CD14-positive monocyte (primary cell): ENCODE results near the gene C6orf47. TPM values are rescaled to one million over a fixed set of nuclear protein-coding genes. Genes with fewer than 3 reads are reported as not detected.

Source experiments
- DNase-seq, 3 donors: peaks; one replicate each; pipeline ENCODE4 v3.0.0-alpha.2; 2011 to 2022
- H2AFZ ChIP-seq: 2 replicates; pipeline ENCODE4 v1.6.0; 2012; ENCODE audit warnings: mild to moderate bottlenecking, low read depth, low read length, inconsistent platforms; ENCODE audit not compliant: insufficient read depth, poor library complexity, severe bottlenecking
- H3K27ac ChIP-seq, 2 donors: 1 replicate in 1 of 2; 2 replicates in 1 of 2; pipeline ENCODE4 v1.5.1; 2012 to 2013; ENCODE audit warnings: low read length in 2 of 2, control low read depth in 1 of 2, inconsistent platforms in 1 of 2, low read depth in 1 of 2, mild to moderate bottlenecking in 1 of 2
- H3K27me3 ChIP-seq, 2 donors: one replicate each; pipeline versions ENCODE4 v1.6.0 to v1.6.1; 2011 to 2013; ENCODE audit warnings: low read length in 2 of 2; ENCODE audit not compliant: control insufficient read depth in 2 of 2, insufficient read depth in 2 of 2
- H3K36me3 ChIP-seq, 2 donors: replicated peaks in 1 of 2; 1 replicate in 1 of 2; 2 replicates in 1 of 2; pipeline versions ENCODE4 v1.5.1 to v1.6.1; 2012 to 2013; ENCODE audit warnings: low read length in 2 of 2, control low read depth in 1 of 2, inconsistent platforms in 1 of 2, mild to moderate bottlenecking in 1 of 2; ENCODE audit not compliant: insufficient read depth in 2 of 2, control insufficient read depth in 1 of 2
- H3K4me1 ChIP-seq, 2 donors: 1 replicate in 1 of 2; 2 replicates in 1 of 2; pipeline versions ENCODE4 v1.5.1 to v1.6.1; 2012 to 2013; ENCODE audit warnings: low read length in 2 of 2, control low read depth in 1 of 2, inconsistent platforms in 1 of 2, mild to moderate bottlenecking in 1 of 2, moderate library complexity in 1 of 2; ENCODE audit not compliant: insufficient read depth in 2 of 2, control insufficient read depth in 1 of 2
- H3K4me2 ChIP-seq: replicated peaks from 2 replicates; pipeline ENCODE3; 2012; ENCODE audit warnings: low read length, moderate library complexity, mild to moderate bottlenecking; ENCODE audit not compliant: poor library complexity, severe bottlenecking; ENCODE audit errors: extremely low read depth
- H3K4me3 ChIP-seq, 3 experiments: fragments of 200-600 bp in 1 of 3; sonication (generic) in 1 of 3; replicated peaks in 1 of 3; 1 replicate in 2 of 3; 2 replicates in 1 of 3; pipeline ENCODE4 v1.5.1; 2011 to 2013; ENCODE audit warnings: low read length in 3 of 3, mild to moderate bottlenecking in 3 of 3, control low read depth in 2 of 3, low read depth in 2 of 3, inconsistent platforms in 1 of 3, moderate library complexity in 1 of 3
- H3K79me2 ChIP-seq: 2 replicates; pipeline ENCODE4 v1.6.0; 2012; ENCODE audit warnings: mild to moderate bottlenecking, control low read depth, inconsistent platforms, low read length, moderate library complexity; ENCODE audit not compliant: insufficient read depth
- H3K9ac ChIP-seq: 2 replicates; pipeline ENCODE4 v1.6.0; 2017; ENCODE audit warnings: low read length, mild to moderate bottlenecking; ENCODE audit not compliant: insufficient read depth, poor library complexity, severe bottlenecking
- H3K9me3 ChIP-seq, 2 donors: replicated peaks in 1 of 2; 1 replicate in 1 of 2; 2 replicates in 1 of 2; pipeline versions ENCODE4 v1.5.1 to v1.6.1; 2012 to 2013; ENCODE audit warnings: low read length in 2 of 2, control low read depth in 1 of 2; ENCODE audit not compliant: control insufficient read depth in 1 of 2, insufficient read depth in 1 of 2
- H4K20me1 ChIP-seq: 2 replicates; pipeline ENCODE4 v1.6.0; 2012; ENCODE audit warnings: mild to moderate bottlenecking, low read length, control low read depth, moderate library complexity; ENCODE audit not compliant: insufficient read depth
- H3K27ac Mint-ChIP-seq, 7 donors: one replicate each; pipeline ENCODE4 v1.8.0; 2020; ENCODE audit warnings: mild to moderate bottlenecking in 7 of 7, mixed read lengths in 7 of 7, moderate library complexity in 6 of 7, inconsistent platforms in 2 of 7
- H3K27me3 Mint-ChIP-seq, 3 donors: one replicate each; pipeline ENCODE4 v1.8.0; 2021 to 2022; ENCODE audit warnings: low read depth in 3 of 3, mild to moderate bottlenecking in 3 of 3, mixed read lengths in 3 of 3, moderate library complexity in 3 of 3, inconsistent platforms in 1 of 3
- H3K36me3 Mint-ChIP-seq, 2 donors: one replicate each; pipeline ENCODE4 v1.8.0; 2020; ENCODE audit warnings: mixed read lengths in 2 of 2, inconsistent platforms in 1 of 2, mild to moderate bottlenecking in 1 of 2
- H3K4me1 Mint-ChIP-seq: one replicate; pipeline ENCODE4 v1.8.0; 2020; ENCODE audit warnings: mild to moderate bottlenecking, mixed read lengths
- H3K4me3 Mint-ChIP-seq, 2 donors: one replicate each; pipeline ENCODE4 v1.8.0; 2020; ENCODE audit warnings: mild to moderate bottlenecking in 2 of 2, mixed read lengths in 2 of 2, moderate library complexity in 1 of 2
- H3K9me3 Mint-ChIP-seq, 7 donors: one replicate each; pipeline ENCODE4 v1.8.0; 2020 to 2022; ENCODE audit warnings: mixed read lengths in 7 of 7, mild to moderate bottlenecking in 6 of 7, moderate library complexity in 6 of 7, inconsistent platforms in 2 of 7
- WGBS: methylation state at CpG from one replicate; pipeline ENCODE4 v1.1.5; 2013; ENCODE audit warnings: missing lambda C conversion rate; ENCODE audit not compliant: insufficient coverage; 5-methylcytosine and 5-hydroxymethylcytosine counted together
- intact Hi-C, 2 donors: fragments of 100-400 bp; cut with micrococcal nuclease; formaldehyde crosslinking; loops; one replicate each; pipeline versions ENCODE4 v1.15.0 to v1.15.1; 2023
- polyA plus RNA-seq, 3 donors: library from polyadenylated mRNA; depleted of rRNA in 1 of 3; unstranded in 2 of 3; stranded (reverse) in 1 of 3; fragments of 300-500 nt in 2 of 3; fragments of >200 nt in 1 of 3; fragmentation: Illumina TruSeq in 2 of 3; gene quantifications; 1 replicate in 2 of 3; 2 replicates in 1 of 3; pipeline ENCODE4 v1.2.3, GENCODE V29; 2012 to 2021
- TF ChIP-seq, protein P1 (sequence below): fragments of 200-600 bp; IDR thresholded peaks from one replicate; pipeline ENCODE4 v1.8.0; 2022; ENCODE audit warnings: antibody characterized with exemption, mild to moderate bottlenecking

The C6orf47 gene
- polyA plus RNA-seq, 3 donors = 8.0 to 23.4 (median 18.1) TPM

DNA sequence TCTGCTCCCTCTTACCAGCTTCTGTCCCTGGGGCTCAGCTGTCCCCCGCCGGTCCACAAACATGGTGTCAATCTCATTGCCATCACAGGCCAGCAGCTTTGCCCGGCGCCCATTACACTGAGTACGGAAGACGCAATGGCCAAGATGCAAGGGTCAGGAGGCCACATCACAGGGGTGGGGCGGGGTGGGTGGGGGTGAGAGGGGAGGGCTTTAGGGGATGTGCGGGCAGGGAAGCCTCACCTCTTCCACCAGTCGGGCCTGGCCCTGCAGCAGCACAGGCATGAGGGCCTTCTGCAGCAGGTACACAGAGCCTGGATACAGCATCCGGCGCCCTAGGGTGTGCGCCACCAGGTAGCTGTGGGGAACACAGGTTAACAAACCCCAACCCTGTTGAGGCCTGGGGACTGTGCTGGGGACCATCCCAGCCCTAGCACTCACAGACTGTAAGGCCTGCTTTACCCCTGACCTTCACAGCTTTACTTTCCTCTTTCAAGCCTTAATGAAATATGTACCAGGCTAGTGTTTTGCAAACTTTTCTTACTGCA, 31.1 kb upstream of the C6orf47 start:
- intact Hi-C loops = no loop called here
- no peak overlapping the region for H3K4me3 Mint-ChIP-seq
- H3K27ac Mint-ChIP-seq = peak overlapping the region in 2 of 7 donors; percentile 46 to 63
- no peak for DNase-seq
- peaks cover 0 to 5% (median 1%) of the 10 kb centered on the region in 3 donors for H3K27me3 Mint-ChIP-seq
- WGBS = 97% methylated on average over 5 of the region's 12 CpGs
- peaks cover 14% of the 10 kb centered on the region for H3K4me1 Mint-ChIP-seq
- Histone ChIP-seq H3K27me3 (no peaks in the 10 kb centered on the region), H3K4me3 (no peak overlapping the region), H3K4me1 (peaks cover 9 to 10% of the 10 kb centered on the region in 2 donors), H3K27ac (no peak overlapping the region), H2AFZ (no peak overlapping the region), H3K9me3 (no peaks in the 10 kb centered on the region), H3K9ac (no peak overlapping the region), H3K79me2 (peaks cover 7% of the 10 kb centered on the region), H3K36me3 (peaks cover 89 to 98% of the 10 kb centered on the region in 2 donors), H3K4me2 (no peak overlapping the region), H4K20me1 (peaks cover 26% of the 10 kb centered on the region)
- TF ChIP-seq, protein P1, sequence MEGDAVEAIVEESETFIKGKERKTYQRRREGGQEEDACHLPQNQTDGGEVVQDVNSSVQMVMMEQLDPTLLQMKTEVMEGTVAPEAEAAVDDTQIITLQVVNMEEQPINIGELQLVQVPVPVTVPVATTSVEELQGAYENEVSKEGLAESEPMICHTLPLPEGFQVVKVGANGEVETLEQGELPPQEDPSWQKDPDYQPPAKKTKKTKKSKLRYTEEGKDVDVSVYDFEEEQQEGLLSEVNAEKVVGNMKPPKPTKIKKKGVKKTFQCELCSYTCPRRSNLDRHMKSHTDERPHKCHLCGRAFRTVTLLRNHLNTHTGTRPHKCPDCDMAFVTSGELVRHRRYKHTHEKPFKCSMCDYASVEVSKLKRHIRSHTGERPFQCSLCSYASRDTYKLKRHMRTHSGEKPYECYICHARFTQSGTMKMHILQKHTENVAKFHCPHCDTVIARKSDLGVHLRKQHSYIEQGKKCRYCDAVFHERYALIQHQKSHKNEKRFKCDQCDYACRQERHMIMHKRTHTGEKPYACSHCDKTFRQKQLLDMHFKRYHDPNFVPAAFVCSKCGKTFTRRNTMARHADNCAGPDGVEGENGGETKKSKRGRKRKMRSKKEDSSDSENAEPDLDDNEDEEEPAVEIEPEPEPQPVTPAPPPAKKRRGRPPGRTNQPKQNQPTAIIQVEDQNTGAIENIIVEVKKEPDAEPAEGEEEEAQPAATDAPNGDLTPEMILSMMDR = no peak
- H3K36me3 Mint-ChIP-seq = peaks cover 82 to 94% of the 10 kb centered on the region in 2 donors
- H3K9me3 Mint-ChIP-seq = no peaks in the 10 kb centered on the region

DNA sequence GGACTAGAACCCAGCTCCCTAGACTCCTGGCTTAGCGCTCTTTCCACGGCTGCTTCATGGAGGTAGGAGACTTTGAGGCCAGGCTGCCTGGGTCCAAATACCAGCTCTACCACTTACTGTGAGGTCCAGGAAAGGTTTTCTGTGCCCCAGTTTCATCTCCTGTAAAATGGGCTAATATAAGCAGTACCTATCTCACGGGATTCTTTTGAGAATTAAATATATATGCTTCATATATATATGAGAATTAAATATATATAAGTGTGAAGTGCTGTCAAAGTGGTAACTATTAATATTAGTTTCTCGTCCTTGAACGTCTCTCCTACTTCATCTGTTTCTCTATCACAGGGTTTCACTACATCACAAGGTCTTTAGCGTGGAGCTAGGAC, 30.5 kb upstream of the C6orf47 start:
- Histone ChIP-seq H3K9ac (no peak overlapping the region), H3K36me3 (peaks cover 89 to 98% of the 10 kb centered on the region in 2 donors), H3K4me2 (no peak overlapping the region), H3K27ac (no peak overlapping the region), H3K4me3 (no peak overlapping the region), H2AFZ (no peak overlapping the region), H3K9me3 (no peaks in the 10 kb centered on the region), H3K4me1 (peaks cover 9 to 10% of the 10 kb centered on the region in 2 donors), H3K79me2 (peaks cover 7% of the 10 kb centered on the region), H3K27me3 (no peaks in the 10 kb centered on the region), H4K20me1 (peaks cover 26% of the 10 kb centered on the region)
- 100% methylated on average over 1 of the region's 6 CpGs for WGBS
- H3K4me3 Mint-ChIP-seq = no peak overlapping the region
- H3K9me3 Mint-ChIP-seq = no peaks in the 10 kb centered on the region
- peaks cover 0 to 6% (median 1%) of the 10 kb centered on the region in 3 donors for H3K27me3 Mint-ChIP-seq
- H3K27ac Mint-ChIP-seq = peak overlapping the region in 2 of 7 donors; percentile 25 to 63
- intact Hi-C loops = no loop called here
- H3K36me3 Mint-ChIP-seq = peaks cover 84 to 94% of the 10 kb centered on the region in 2 donors
- no peak for DNase-seq
- TF ChIP-seq, protein P1 = no peak
- peaks cover 14% of the 10 kb centered on the region for H3K4me1 Mint-ChIP-seq
